ENCODE measurements around the gene FMNL2.

Gene FMNL2

GRCh38 chr2:152492911-152493310, 157.9 kb downstream of the FMNL2 start:
- Mint-ChIP-seq H3K4me1 (no peaks in the 10 kb centered on the region), H3K27ac (no peak overlapping the region), H3K27me3 (peaks cover 13% of the 10 kb centered on the region), H3K36me3 (no peaks in the 10 kb centered on the region), H3K4me3 (no peak overlapping the region), H3K9me3 (no peaks in the 10 kb centered on the region)
- DNase-seq: no peak
- CTCF ChIA-PET: no interaction called here

- H3K27me3 Mint-ChIP-seq: peaks cover 13% of the 10 kb centered on the region
- no peak overlapping the region for H3K4me3 Mint-ChIP-seq
- no peaks in the 10 kb centered on the region for H3K4me1 Mint-ChIP-seq
- no peaks in the 10 kb centered on the region for H3K36me3 Mint-ChIP-seq
- no peaks in the 10 kb centered on the region for H3K9me3 Mint-ChIP-seq
- CTCF ChIA-PET: no interaction called here
- no peak for DNase-seq
- no peak overlapping the region for H3K27ac Mint-ChIP-seq
Measured at GRCh38 chr2:152493417-152493816, 158.4 kb downstream of the FMNL2 start.

- Mint-ChIP-seq H3K4me1 (no peaks in the 10 kb centered on the region), H3K27ac (no peak overlapping the region), H3K36me3 (no peaks in the 10 kb centered on the region), H3K9me3 (no peaks in the 10 kb centered on the region), H3K27me3 (peaks cover 14% of the 10 kb centered on the region), H3K4me3 (no peak overlapping the region)
- DNase-seq: no peak
- CTCF ChIA-PET: no interaction called here
Measured at GRCh38 chr2:152493945-152494528, 159.1 kb downstream of the FMNL2 start.

DNA sequence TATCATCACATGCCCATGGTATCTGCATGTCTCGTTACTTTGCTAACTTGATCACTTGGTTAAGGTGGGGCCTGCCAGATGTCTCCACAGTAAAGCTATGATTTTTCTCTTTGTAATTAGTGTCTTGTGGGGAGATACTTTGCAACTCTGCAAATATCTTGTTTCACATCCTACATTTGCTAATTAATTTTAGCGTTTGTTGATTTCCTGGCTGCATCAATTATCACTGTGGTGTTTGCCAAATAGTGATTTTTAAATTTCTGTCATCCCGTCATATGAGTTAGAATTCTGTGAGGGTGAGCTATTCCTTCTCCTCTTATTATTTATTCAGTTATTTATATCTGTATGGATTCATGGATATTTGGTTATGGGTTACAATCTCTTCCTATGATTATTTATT, 161.4 kb downstream of the FMNL2 start:
- no peaks in the 10 kb centered on the region for H3K36me3 Mint-ChIP-seq
- no peak for DNase-seq
- no peaks in the 10 kb centered on the region for H3K9me3 Mint-ChIP-seq
- H3K27me3 Mint-ChIP-seq: peaks cover 17% of the 10 kb centered on the region
- CTCF ChIA-PET: no interaction called here
- no peak overlapping the region for H3K4me3 Mint-ChIP-seq
- H3K4me1 Mint-ChIP-seq: no peaks in the 10 kb centered on the region
- no peak overlapping the region for H3K27ac Mint-ChIP-seq

DNA sequence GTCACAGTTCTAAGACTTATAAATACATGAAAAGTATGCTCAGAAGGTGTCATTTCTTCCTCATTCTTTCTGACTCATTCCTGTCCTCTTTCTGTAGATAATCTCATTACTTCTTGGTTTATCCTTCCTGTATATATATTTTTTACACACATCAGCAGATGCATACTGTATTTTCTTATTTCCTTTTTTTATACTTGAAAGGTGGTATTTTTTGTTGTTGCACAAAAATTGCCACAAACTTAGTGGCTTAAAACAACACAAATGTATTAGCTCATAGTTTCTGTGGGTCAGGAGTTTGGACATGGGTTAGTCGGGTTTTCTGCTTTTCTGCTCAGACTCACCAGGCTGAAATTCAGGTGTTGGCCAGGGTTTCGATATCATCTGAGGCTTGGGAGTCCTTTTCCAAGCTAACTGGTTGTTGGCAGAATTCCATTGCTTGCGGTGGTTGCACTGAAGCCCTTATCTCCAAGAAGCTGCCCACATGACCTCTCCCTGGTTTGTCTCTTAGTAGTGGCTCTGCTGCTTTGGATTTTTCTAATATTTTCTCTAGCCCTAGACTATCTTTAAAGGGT, 162.6 kb downstream of the FMNL2 start:
- no peak for DNase-seq
- H3K9me3 Mint-ChIP-seq: no peaks in the 10 kb centered on the region
- CTCF ChIA-PET: no interaction called here
- H3K27me3 Mint-ChIP-seq: peaks cover 13% of the 10 kb centered on the region
- no peak overlapping the region for H3K27ac Mint-ChIP-seq
- H3K4me3 Mint-ChIP-seq: no peak overlapping the region
- no peaks in the 10 kb centered on the region for H3K4me1 Mint-ChIP-seq
- H3K36me3 Mint-ChIP-seq: no peaks in the 10 kb centered on the region

DNA sequence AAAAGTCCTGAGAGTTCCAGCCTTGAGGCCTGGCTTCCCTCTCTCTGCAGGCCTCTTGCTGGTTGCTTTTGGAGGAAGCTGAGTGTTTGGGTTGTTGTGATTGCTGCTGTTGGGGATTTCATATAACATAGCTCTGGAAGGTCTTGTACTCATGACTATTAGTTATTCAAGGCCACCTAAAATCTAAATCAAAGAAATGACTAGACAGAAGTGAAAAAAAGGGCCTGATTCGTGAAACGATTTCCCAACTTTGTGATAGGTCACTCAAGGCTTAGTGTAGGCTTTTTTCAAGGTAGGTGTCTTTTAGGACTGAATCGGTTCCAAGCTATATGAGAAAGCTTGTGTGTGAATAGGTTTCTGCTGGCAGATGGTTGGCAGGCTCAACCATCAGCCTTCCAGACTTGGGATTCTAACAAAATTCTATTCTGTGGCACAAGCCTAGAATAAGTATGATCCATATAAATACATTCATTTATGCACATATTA, 164.4 kb downstream of the FMNL2 start:
- CTCF ChIA-PET: no interaction called here
- Mint-ChIP-seq H3K27ac (no peak overlapping the region), H3K4me1 (no peaks in the 10 kb centered on the region), H3K27me3 (peaks cover 4% of the 10 kb centered on the region), H3K9me3 (no peaks in the 10 kb centered on the region), H3K36me3 (no peaks in the 10 kb centered on the region), H3K4me3 (no peak overlapping the region)
- DNase-seq: no peak

DNA sequence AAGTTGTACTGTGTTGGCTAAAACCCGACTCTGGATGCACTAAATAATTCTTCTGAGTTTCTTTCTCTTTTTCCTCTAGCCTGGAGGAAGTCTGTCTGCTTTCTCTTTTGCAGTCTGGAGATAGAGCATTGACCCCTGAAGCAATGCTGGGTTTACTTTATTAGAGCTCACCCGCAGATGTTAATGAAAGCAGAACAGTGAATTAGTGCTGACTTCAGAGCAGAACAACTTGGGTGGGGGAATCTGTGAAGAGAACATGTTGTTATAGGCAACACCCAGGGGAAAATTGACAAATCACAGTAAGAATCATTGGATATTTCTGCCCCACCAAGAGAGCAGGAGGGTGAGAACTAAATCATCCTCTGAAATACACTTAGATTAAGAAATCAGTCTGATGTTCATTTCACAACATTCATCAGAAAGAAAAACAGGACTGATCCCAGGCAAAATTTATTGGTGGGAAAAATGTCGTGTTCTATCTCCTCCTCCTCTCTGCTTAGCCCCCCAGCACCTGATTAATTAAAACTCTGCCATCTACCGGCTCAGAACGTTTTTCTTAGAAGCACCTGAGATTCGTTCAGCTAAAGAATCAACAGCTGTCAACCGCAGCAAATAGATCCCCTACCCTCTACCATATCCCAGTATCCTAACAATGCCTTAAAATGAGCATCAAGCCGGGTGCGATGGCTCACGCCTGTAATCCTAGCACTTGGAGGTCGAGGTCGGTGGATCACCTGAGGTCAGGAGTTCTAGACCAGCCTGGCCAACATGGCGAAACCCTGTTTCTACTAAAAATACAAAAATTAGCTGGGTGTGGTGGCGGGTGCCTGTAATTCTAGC, 165.1 kb downstream of the FMNL2 start:
- Mint-ChIP-seq H3K36me3 (no peaks in the 10 kb centered on the region), H3K9me3 (no peaks in the 10 kb centered on the region), H3K27me3 (peaks cover 4% of the 10 kb centered on the region), H3K4me3 (no peak overlapping the region), H3K4me1 (no peaks in the 10 kb centered on the region), H3K27ac (no peak overlapping the region)
- CTCF ChIA-PET: no interaction called here
- no peak for DNase-seq

GRCh38 chr2:152500772-152501171, 165.8 kb downstream of the FMNL2 start:
- Mint-ChIP-seq H3K9me3 (no peaks in the 10 kb centered on the region), H3K4me1 (no peaks in the 10 kb centered on the region), H3K4me3 (no peak overlapping the region), H3K27me3 (peaks cover 4% of the 10 kb centered on the region), H3K27ac (no peak overlapping the region), H3K36me3 (no peaks in the 10 kb centered on the region)
- DNase-seq: no peak
- CTCF ChIA-PET: no interaction called here

DNA sequence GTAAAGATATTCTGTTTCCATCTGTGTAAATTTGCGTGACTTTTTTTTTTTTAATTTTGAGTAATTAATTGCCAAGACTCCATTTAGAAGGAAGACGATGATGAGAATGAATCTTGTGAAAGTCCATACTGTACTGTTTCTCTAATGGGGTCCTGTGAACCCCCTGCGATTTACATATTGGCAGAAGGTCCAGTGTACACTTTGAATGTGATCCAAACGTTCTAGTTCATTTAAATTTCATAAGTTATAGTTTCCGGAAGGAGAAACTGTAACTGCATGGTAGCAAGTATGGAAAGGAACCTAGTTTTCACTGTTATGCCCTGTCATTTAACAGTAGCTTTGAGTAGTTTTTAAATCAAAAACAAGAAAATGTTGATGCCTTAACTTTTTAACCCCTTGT, 166.7 kb downstream of the FMNL2 start:
- DNase-seq: no peak
- H3K9me3 Mint-ChIP-seq: no peaks in the 10 kb centered on the region
- H3K27ac Mint-ChIP-seq: no peak overlapping the region
- no peak overlapping the region for H3K4me3 Mint-ChIP-seq
- H3K4me1 Mint-ChIP-seq: peaks cover 3% of the 10 kb centered on the region
- CTCF ChIA-PET: no interaction called here
- H3K27me3 Mint-ChIP-seq: peaks cover 4% of the 10 kb centered on the region
- H3K36me3 Mint-ChIP-seq: no peaks in the 10 kb centered on the region

GRCh38 chr2:152504618-152505017, 169.6 kb downstream of the FMNL2 start:
- H3K27ac Mint-ChIP-seq: no peak overlapping the region
- H3K36me3 Mint-ChIP-seq: no peaks in the 10 kb centered on the region
- peaks cover 9% of the 10 kb centered on the region for H3K4me1 Mint-ChIP-seq
- no peak overlapping the region for H3K4me3 Mint-ChIP-seq
- no peaks in the 10 kb centered on the region for H3K27me3 Mint-ChIP-seq
- CTCF ChIA-PET: no interaction called here
- no peak for DNase-seq
- no peaks in the 10 kb centered on the region for H3K9me3 Mint-ChIP-seq

- Mint-ChIP-seq H3K4me3 (no peak overlapping the region), H3K27me3 (no peaks in the 10 kb centered on the region), H3K9me3 (no peaks in the 10 kb centered on the region), H3K27ac (no peak overlapping the region), H3K4me1 (peaks cover 9% of the 10 kb centered on the region), H3K36me3 (no peaks in the 10 kb centered on the region)
- DNase-seq: no peak
- CTCF ChIA-PET: interaction anchor here (1.1 kb wide), 1 partner anchor 64 kb away, joined by 3 read pairs; no protein-coding TSS in a partner anchor
Measured at GRCh38 chr2:152505495-152505906, 170.5 kb downstream of the FMNL2 start.

DNA sequence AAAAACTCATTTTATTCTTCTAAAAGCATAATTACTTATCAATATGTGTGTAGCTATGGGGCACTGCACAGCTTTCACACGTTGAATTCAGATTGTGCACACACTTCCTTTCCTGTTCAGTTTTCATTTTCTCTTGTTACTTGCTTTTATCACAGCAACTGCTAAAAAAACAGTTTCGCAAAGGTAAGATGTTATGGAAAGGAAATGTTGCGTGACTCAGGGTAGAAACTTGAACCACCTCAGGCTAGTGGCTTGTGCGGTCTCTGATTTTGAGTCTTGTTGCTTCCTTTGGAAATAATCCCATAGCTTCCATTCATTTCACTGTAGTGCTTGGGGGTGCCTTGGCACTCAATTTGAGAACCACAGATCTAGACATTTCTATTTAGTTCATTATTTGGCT, 171.9 kb downstream of the FMNL2 start:
- no peak overlapping the region for H3K27ac Mint-ChIP-seq
- H3K4me3 Mint-ChIP-seq: no peak overlapping the region
- no peaks in the 10 kb centered on the region for H3K9me3 Mint-ChIP-seq
- H3K4me1 Mint-ChIP-seq: peaks cover 9% of the 10 kb centered on the region
- DNase-seq: peak; percentile 29
- H3K36me3 Mint-ChIP-seq: no peaks in the 10 kb centered on the region
- H3K27me3 Mint-ChIP-seq: no peaks in the 10 kb centered on the region
- CTCF ChIA-PET: no interaction called here

GRCh38 chr2:152507907-152508306, 172.9 kb downstream of the FMNL2 start:
- DNase-seq: no peak
- CTCF ChIA-PET: no interaction called here
- H3K4me1 Mint-ChIP-seq: peaks cover 9% of the 10 kb centered on the region
- H3K27ac Mint-ChIP-seq: no peak overlapping the region
- no peaks in the 10 kb centered on the region for H3K9me3 Mint-ChIP-seq
- H3K36me3 Mint-ChIP-seq: no peaks in the 10 kb centered on the region
- H3K4me3 Mint-ChIP-seq: no peak overlapping the region
- H3K27me3 Mint-ChIP-seq: no peaks in the 10 kb centered on the region

DNA sequence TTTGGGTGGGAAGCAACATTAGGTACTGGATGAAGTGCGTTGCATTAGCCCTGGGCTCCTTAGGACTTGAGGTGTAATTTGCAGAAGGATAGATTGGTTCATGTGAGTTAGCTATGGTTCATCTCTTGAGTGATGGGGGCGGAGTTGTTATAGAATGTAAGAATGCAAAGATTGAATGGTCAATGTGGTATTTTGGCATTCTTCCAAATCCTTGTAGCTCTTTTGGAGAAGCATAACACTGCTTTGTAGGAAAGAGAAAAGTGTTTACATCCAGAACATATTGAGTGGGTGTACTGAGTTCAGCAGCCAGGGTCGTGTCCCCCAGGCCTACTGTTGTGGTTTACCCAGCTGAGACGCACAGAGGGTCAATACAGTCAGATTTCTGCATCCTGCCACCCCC, 173.5 kb downstream of the FMNL2 start:
- no peaks in the 10 kb centered on the region for H3K9me3 Mint-ChIP-seq
- no peak for DNase-seq
- no peaks in the 10 kb centered on the region for H3K36me3 Mint-ChIP-seq
- no peak overlapping the region for H3K4me3 Mint-ChIP-seq
- H3K27me3 Mint-ChIP-seq: no peaks in the 10 kb centered on the region
- H3K4me1 Mint-ChIP-seq: peaks cover 9% of the 10 kb centered on the region
- H3K27ac Mint-ChIP-seq: no peak overlapping the region
- CTCF ChIA-PET: no interaction called here

All from activated naive CD4-positive, alpha-beta T cell treated with anti-CD3 and anti-CD28 coated beads, Interleukin-2, amount 10 ng/mL, durations not matched to agents 7 days and 5 days (primary cell).